Stimulated activated CD4-positive, alpha-beta T cell treated with anti-CD3 and anti-CD28 coated beads, Interleukin-15, amount 100 ng/mL, for 48 hours (primary cell): ENCODE data around the gene POLA1.

Source experiments
- DNase-seq, 2 donors: peaks; one replicate each; pipeline ENCODE4 v3.0.0-alpha.2; 2020; ENCODE audit warnings: low read depth in 2 of 2

Gene POLA1

DNA sequence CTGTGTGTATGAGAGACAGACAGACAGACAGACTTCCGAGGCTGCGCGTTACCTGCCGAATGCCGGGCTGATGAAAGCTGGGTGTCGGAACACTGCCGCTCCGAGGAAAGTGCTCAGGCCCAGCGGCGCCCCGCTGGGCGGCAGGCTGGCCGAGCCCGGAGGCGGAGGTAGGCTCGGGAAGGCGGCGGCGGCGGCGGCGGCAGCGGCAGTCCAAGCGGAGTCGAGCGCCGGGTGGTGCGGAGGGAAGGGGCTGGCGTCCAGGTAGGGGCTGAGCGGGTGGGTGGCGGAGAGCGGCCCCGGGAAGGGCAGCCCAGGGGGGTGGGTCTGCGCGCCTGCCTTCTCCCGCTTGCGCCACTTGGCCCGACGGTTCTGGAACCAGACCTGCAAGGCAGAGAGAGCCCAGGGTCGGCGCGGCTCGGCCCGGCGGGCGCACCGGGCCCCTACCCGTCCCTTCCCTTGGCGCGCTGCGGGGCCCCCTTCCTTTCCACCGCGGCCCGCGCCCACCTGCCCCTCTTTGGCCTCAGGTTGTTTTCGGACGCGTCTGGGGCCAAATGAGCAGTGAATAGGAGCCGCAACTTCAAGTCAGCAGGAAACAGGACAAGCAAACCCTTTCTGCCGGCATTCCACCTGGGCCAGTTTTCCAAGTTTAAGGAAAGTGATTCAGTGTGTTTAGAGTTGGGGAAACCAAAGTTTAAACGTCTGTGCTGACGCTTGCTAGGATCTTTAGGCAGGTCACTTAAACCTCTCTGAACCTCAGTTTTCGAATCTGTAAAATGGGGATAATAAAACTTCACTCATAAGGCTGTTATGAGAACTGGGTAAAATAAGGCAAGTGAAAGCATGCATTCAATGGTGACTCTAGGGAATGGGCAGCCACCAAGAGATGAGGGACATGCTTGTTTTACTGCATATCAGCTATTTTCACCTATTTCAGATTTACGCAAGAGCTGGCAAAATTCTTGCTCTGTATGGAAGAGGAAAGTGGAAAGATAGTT is 313.6 kb downstream of the POLA1 start:
- no peak for DNase-seq

DNA sequence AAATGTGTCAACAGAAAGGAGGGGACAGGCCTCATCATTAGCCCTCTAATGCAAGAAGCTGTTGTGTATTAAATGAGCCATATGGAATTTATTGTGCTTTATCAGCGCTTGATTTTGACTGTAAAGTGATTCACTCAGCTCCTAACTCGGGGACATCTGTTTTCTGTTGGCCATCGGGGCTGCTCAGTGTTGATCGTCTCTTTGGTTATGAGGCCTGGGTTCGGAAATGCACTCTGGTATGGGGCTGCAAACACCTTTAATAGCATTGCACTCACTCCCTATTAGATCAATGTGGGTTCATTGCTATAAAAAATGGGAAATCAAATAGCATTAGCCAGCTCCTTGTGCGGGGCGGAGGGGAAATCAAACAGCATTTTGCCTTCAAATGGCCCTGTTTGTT is 315.7 kb downstream of the POLA1 start:
- no peak for DNase-seq

DNA sequence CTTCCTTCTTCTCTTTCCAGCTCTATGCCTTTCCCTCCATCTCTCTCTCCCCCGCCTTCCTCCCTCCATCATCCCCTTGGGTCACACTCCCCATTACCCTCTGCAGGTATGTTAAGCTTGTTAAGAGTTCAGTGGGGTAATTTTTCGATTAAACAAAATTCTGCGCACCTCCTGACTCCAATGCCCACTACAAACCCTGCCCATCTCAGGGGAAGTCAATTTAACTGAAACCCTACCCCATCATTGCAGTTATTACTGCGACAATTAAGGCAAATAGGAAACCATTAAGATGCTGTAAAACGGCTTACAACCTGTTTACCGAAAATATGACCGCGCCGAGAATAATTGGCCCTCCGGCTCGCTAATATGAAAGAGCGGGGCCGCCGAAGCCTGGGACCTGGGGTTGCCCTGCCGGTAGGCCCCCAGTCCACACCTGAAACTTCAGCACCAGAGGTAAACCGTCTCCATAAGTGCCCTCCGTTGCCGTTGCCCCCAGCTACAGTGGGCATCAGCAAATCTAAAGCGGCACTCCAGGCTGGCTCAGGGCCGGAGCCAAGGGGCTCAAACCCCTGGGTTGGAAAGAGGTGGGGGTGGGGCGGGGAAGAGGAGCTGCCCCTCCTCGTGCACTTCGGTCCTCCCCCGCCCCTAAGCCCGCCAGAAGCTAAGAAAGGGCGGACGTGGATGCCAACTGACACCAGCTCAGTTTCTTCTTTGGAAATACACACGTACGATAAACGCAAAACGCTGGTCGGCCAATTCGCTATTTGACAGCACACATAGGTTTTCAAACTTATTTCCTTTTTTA is 317.3 kb downstream of the POLA1 start:
- no peak for DNase-seq

DNA sequence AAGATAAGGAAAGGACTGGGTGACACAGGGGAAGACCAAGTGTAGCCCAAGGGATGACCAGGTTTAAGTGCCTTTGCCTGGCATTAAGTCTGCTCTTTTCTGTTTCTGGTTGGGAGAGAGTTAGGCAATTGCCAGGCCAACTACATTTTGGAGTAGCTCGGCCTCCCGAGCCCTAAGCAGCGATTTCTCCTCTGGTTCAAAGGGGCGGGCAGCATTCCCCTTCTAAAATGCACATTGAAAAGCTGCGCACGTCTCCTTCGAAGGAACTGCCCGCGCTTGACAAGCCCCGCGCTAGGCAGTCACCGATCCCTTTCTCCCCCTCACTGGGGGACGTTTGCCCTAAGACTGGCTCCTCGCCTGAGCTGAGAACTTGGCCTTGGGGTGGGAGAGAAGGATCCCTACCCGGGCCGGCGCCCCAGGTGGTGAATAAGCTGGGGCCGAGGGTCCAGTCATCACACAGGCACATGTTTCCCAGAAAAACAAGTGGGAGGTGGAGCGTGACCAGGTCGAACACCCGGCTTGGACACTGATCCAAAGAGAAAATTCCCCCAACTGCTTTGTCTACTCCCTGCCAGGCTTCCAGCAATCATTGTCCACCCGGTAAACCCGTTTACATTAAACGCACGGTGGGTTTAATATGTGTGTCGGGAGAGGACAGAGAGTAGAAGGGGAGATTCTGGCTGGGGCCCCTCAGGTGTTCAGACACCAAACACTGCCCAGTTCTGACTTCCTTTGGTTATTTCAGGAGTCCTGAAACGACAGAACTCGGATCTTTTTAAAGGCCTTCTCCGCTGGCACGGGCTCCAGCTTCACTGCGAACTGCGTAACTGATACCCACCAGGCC is 318.1 kb downstream of the POLA1 start:
- DNase-seq, result no peak

DNA sequence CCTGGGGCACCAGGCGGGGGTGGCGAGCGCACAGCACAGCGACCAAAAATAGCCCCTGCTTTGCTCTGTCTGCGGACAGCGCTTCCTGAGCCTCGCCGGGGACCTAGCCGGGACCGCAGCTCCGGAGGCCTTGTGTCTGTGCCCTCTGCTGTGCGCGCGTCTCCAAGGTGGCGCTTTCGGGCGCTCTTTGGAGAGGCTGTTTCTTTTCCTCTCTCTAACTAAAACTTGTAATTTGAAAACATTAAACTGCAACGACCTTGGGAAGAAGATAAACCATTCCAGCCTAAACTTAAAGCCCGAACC is 318.7 kb downstream of the POLA1 start:
- no peak for DNase-seq

DNA sequence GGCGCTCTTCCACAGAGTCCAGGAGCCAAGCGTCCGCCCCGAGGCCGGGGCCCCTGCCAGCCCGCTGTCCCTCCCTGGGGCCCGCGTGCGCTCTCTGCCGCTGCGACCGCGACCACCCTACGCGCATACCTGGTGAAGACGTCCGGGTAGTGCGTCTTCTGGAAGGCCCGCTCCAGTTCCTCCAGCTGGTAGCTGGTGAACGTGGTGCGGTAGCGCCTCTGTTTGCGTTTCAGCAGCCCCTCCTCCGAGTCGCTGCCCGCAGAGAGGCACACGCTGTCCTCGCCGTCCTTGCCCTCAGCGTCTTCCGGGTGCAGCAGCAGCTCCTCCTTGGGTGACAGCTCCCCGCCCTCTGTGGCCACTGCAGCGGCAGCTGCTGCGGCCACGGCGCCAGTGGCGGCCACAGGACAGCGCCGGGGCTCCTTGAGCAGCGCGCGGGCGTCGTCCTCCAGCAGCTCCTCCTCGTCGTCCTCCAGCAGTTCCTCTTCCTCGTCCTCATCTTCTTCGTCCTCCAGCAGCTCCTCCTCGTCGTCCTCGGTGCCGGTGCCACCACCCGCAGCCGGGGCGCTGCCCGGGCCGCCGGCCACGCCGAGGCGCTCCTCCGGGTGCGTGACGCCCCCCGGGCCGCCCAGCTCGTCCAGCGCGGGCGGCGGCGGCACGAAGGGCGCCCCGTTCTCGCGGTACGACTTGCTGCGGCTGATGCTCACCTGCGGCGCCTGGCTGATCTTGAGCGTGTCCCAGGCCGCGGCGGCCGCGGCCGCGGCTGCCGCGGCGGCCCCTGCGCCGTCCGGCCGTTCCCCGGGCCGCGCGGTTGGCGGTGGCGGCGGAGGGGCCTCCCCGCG is 319.3 kb downstream of the POLA1 start:
- no peak for DNase-seq

DNA sequence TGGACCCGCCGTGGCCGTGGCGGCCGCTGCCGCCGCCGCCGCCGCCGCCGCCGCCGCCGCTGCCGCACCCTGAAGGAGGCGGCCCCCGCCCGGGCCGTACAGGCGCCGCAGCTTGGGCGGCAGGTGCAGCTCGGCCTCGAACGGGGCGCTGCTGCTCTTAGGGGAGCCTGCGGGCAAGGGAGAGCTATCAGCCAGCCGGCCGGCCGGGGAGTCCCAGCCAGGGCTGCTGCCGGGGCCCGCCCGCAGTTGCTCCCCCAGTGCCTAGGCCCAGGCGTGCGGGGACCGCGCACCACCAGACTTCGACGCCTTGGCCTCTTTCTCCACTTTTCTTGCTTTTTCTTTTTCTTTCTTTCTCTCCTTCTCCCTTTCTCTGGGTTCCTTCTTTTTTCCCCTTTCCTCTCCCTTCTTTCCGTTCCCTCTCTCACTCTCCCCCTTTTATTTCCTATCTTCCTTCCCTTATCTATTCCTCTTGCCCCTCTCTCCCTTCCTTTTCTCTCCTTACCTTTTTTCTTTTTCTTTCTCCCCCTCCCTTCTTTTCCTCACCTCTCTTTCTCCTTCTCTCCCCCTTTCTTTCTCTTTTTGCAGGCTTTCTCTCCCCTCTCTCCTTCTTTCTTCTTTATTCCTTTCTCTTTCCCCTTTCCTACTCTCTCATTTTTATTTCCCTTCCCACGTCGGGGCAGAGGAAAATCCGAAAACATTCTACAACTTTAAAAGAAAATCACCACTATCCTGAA is 320.1 kb downstream of the POLA1 start:
- no peak for DNase-seq

DNA sequence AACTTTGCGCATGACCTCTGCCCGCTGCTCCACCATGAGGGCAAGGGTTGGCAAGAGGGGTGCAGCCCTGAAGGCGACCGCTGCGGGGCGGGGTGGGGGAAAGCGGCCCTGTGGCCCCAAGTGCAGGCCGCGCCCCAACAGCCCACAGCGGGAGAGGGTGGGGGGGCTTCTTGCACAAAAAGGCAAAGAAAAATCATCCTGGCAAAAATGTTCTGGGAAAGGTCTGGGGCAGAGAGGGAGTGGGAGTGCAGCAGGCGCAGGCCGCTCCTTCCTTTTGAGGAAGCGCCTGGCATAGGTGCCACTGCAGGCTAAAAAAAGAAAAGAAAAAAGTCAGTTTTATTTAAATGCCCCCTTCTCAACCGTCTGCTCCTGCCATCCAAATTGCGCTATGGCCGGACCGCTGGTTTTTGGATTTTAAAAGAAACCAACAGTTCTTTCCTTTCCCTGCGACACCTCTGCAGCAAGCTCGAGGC is 320.7 kb downstream of the POLA1 start:
- DNase-seq, result no peak

DNA sequence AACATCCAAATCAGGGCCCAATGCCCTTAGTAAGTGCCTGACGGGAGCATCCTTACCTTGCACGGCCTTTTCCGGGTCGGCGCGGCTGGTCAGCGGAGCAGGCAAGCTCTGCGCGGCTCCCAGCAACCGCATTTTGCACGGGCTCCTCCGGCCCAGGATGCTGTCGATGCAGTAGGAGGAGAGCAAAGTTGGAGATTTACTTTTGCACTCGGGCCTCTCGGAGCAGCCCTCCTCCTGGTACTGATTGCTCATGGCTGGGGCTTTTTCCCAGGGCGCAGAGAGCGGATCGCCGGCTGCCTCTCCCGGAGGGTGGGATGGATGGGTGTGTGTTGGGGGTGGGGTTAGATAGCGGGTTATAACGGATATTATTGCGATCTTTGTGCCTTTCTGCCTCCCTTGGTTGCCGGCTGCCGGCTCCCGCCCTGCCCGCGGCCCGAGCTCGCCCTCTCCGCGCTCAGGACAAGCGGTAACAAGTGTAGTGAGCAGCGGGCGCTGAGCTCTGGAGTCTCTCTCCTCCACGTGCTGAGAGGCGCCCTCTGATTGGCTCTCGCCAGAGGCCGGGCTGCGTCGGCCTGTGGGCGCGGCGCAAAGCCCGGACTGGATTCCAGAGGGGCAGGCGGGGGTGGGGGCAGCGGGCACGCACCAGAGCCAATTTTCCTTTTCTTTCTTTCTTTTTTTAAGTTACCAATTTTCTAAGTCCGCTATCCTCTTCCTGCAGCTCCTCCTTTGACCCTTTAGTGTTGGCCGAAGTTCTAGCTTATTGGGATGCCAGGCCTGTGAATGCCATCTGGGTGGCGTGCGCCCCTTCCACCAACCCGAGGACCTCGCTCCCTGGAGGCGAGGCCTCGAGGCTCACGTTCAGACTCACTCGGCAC is 322.0 kb downstream of the POLA1 start, which contains the start of gene ARX:
ARX (minus strand) TSS at position 480 of the 875 bp plus-strand sequence; CDS start at position 252, 228 bp downstream.
- DNase-seq, result peak; percentile 16 to 25

DNA sequence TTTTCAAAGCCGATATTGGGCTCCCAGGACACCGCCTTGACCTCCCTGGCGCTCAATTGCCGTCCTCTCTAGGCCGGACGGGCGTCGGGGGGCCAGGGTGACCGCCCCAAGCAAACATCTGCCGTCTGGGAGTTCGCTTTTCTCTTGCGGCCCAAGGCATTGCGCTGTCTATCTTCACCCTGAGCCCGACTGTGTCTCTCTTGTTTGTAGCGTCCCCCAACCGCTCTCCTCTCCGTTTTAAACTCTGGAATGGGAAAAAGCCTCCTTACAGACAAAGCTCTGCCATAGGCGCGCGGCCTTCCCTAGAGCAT is 322.6 kb downstream of the POLA1 start:
- DNase-seq, result no peak

DNA sequence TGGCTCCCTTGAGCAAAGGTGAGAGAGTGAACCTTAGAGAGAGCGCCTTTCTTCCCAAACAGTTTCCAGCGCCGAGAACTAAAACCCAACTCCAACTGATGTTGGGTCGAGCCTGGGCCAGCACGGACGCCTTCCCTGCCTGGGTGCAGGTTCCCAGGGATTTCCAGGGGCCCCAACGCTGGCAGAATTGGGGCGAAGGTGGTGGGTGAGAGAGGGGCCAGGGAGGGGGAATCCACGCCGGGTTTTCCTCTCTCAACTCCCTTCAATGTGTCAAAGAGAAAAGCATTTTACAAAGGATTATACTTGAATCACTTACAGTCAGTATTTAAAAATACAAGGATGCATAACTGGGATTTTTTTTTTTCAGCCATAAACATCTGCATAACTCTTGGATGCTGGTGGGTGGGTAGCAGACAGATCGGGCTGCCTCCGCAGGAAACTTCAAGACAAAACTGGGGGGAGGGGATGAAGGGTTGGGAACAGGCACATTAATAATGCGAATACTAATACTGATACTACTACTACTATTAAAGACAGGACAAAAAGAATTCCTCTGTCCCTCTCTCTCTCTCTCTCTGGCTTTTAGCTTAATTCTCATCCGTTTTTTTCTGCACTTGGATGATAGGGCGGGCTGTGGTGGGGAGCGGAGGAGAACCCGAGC is 323.4 kb downstream of the POLA1 start:
- DNase-seq, result no peak

DNA sequence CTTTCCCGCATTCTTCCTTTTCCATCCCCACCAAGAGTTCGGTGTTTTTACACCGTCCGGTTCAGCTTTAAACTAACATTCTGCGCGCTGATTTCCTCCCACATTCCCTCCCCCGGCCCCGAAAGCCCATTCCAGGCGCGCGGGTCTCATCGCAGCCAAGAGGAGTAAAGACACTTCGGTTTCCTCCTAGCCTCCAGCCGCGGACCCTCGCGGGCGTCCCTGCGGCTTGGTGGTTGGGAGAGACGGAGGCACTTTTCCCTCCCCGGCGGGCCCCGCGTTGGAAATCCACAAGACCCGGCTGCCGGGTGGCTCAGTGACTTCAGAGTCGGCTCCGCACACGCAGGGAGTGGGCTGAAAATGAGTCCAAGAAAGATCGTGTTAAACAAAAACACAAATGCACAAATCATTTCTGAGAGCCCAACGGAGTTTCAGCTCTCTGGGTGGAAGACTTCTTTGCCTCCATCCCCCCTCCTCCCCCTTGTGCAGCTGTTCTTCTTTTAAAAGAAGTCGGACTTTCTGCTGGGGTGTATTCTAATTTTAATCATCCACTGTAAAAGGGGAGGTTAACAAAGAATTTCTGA is 324.0 kb downstream of the POLA1 start:
- DNase-seq, result no peak

DNA sequence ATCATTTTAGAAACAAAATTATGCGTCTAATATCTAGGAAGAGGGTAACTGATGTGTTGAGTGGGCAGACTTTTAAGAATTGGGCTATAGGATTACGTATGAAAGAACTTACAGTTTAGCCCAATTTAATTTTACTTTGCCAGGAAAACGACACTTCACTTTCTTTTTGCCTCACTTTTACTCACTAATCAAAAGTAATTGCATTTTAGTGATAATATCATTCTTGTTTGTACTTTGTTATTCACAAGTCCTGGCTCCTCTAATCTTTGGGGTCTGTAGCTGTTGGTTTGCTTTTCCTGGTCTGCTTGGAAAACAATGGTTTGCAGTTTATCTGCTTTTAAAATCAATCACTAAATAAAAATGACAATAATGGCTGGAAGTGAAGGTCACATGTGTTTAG is 325.0 kb downstream of the POLA1 start:
- DNase-seq, result no peak

DNA sequence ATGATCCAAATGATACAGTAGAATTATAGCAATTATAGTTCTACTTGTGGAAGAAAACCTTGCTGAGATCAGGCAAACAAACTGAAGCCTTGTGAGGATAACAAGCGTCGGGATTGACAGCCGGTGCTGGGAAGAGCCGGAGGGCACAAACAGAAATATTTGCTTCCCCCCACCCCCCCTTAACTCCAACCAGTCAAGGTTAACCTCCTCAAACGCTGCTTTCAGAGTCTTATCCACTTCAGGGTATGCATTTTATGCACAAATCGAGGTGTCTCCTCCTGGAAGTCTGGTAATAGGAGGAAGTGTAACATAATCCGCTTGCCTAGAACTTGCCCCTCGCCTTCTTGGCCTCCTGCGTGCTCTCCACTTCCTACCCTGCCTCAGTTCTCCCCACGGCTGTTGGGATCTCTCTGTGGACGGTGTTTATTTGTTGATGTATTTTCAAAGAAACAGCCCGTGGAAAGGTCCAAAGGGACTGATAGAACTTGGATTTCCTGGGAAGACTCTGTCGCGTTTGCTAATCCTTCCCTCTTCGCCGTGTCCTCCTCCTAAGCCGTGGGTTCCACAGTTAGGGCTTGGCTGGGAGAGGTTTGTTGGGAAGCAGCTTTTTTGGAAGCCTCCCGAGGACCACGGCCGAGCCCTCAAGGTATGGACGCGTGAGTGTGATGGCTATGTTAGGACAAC is 326.1 kb downstream of the POLA1 start:
- no peak for DNase-seq

DNA sequence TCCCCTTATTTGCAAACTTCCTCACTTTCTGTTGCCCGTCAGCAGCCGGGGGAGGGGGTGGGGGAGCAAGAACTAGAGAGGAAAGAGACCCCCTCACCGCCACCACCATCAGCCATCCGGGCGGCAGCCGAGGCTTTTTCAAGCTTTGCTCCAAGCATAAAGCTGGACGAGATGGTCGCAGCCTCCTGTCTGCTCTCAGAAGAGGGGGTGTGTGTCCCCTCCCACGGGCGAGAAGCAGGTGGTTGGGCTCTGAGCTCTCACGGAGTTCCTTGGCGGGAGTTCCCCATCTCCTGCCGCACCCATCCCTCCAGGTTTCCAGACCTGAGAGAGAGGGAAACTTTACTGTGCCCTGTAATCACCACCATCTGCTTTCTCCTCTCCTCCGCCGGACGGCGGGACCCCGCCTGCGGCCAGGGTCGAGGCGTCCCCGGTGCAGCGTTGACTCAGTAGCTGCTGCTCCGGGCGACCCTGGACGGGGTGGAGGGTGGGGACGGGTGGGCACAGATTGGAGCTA is 326.7 kb downstream of the POLA1 start:
- no peak for DNase-seq

DNA sequence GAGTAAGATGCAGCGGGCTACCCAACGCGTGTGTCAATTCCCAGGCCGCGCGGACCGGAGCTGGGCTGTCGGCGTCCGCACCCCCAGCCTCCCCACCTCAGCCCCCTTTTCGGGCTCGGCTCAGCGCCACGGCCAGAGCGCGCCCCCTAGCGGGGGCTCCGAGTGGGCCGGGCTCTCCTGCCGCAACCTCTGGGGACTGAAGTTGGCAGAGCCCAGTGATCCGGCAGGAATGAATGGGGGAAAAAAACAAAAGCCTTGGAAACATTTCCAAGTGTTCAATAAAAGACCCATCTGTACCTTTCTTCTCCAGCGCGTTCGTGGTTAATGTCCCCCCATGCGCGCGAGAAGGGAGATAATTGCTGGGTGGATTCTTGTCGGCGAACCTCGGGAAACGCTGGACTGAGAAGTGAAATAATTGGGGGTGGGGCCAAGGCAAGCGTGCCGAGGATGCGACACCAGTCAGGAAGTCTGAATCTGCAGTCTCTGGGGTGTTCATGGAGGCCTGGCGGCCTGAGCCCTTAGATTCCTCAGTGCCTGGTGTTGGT is 327.3 kb downstream of the POLA1 start:
- no peak for DNase-seq
